LNCaP clone FGC (cell line): ENCODE measurements around the gene S1PR4.
"Not testable (repeated sequence)": the region's sequence is repeated elsewhere in the genome, so short reads cannot be mapped to it uniquely, and the experiment has no call there.

Experiments
- DNase-seq: peaks from one replicate; pipeline ENCODE4 v3.0.0-alpha.2; 2011; ENCODE audit warnings: low read depth
- H3K4me3 ChIP-seq: 2 replicates; pipeline ENCODE4 v1.5.1; 2011; ENCODE audit warnings: mild to moderate bottlenecking, low read depth, low read length, control low read depth
- TF ChIP-seq, protein P1 (sequence below): IDR thresholded peaks from 2 replicates; pipeline ENCODE4 v1.5.1; 2012; ENCODE audit warnings: mild to moderate bottlenecking; ENCODE audit not compliant: control insufficient read depth, insufficient read depth; ENCODE audit errors: extremely low read depth

Gene S1PR4

DNA sequence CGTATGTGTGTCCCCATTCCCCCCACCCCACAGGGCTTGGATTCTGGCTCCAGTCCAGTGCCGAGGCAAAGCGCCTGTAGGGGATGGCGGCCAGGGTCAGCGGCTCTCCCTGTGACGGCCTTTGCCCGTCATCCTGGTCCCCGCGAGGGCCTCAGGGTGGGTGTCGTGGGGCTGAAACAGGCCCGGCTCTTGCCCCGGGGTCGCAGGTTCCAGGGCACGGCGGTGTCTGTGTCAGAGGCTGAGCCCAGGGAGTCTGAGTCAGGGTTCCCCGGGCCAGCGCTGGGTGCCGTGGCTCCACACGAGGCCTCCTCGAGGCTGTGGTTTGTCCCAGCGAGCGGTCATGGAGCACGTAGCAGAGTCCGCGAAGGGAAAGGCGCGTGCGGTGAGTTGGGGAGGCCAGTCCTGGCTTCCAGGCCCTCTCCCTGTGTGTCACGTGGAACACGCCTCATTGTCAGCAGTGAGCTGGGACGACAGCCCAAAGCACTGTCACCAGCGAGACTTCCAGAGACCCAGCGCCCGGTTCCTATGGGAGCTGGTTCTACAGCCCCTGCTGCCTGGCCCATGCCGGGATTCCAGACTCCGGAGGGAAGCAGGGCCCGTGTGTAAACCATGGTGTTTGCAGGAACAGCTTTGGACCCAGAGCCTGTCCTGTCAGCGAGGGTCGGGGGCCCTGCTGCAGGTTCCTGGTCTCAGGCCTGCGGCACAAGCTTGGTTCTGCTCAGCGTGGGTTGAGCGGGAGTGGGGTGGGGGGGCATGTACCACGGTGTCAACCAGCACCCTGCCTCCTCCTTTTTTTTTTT, 20.5 kb downstream of the S1PR4 start:
- DNase-seq, result no peak
- TF ChIP-seq, protein P1, sequence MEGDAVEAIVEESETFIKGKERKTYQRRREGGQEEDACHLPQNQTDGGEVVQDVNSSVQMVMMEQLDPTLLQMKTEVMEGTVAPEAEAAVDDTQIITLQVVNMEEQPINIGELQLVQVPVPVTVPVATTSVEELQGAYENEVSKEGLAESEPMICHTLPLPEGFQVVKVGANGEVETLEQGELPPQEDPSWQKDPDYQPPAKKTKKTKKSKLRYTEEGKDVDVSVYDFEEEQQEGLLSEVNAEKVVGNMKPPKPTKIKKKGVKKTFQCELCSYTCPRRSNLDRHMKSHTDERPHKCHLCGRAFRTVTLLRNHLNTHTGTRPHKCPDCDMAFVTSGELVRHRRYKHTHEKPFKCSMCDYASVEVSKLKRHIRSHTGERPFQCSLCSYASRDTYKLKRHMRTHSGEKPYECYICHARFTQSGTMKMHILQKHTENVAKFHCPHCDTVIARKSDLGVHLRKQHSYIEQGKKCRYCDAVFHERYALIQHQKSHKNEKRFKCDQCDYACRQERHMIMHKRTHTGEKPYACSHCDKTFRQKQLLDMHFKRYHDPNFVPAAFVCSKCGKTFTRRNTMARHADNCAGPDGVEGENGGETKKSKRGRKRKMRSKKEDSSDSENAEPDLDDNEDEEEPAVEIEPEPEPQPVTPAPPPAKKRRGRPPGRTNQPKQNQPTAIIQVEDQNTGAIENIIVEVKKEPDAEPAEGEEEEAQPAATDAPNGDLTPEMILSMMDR, result no peak
- H3K4me3 ChIP-seq, result no peak overlapping the region

- H3K4me3 ChIP-seq, result no peak overlapping the region
- TF ChIP-seq, protein P1, result no peak
- DNase-seq, result no peak
Measured at GRCh38 chr19:3201072-3201700, 22.6 kb downstream of the S1PR4 start.

DNA sequence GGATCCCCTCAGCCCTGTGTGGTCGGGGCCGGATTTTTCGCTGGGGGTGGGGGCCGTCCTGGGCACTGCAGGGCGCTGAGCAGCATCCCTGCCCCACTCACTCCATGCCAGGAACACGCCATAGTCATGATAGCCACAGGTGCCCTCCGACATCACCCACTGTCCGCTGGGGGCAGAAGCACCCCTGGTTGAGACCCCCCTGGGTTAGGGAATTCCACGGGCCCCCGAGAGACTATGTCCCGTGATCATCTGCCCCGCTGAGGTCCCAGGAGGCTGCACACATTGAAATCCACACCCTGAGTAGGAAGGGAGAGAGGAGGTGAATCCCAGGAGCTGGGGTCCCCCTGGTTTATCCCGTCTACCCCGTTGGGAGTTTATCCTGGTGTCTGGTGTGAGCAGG, 23.3 kb downstream of the S1PR4 start:
- H3K4me3 ChIP-seq, result no peak overlapping the region
- TF ChIP-seq, protein P1, result no peak
- DNase-seq, result no peak

DNA sequence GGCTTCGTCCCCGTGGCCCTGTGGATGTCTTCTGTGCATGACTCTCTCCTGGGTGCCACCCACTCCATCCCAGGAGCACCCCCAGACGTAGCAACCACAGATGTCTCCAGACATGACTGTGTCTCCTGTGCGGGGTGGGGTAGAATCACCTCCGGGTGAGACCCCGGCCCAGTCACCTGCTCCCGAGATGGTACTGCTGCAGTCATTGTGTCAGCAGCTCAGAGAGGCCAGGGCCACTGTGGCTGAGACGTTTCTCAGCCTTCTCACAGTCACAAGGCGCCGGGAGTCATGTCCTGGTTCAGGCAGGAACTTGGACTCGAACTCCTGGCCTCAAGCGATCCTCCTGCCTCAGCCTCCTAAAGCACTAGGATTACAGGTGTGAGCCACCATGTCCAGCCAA, 23.8 kb downstream of the S1PR4 start:
- DNase-seq, result no peak
- no peak overlapping the region for H3K4me3 ChIP-seq
- TF ChIP-seq, protein P1, result no peak

- DNase-seq, H3K4me3 ChIP-seq: not testable (repeated sequence)
Measured at GRCh38 chr19:3202895-3203294, 24.3 kb downstream of the S1PR4 start.

- DNase-seq, result no peak
- no peak overlapping the region for H3K4me3 ChIP-seq
- TF ChIP-seq, protein P1, result no peak
Measured at GRCh38 chr19:3203805-3204645, 25.5 kb downstream of the S1PR4 start.

DNA sequence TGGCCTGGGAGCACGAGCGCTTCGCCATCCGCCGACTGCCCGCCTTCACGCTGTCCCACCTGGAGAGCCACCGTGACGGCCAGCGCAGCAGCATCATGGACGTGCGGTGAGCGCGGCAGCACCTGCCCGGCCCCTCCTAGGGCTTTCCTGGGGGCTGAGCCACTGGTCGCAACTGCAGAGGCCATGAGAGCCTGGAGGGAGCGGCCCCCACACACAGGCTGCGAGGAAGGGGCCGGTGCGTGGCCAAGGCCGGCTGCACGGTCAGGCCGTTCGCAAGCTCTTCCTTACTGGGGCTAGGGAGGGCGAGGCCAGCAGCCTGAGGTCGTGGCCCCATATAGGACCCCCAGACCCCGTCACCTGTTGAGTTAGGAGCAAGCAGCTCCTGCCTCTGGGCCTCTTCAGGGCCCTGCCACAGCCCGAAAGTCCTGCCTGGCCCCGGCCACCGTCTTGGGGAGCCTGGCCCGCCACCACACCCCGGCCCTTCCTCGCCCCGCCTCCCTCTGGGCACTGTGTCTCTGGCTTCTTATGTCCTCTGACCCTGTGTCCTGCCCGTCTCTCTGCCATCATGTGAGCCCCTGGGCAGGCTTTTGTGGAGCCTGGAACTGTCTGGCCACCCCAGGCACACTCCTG, 26.2 kb downstream of the S1PR4 start:
- no peak for DNase-seq
- TF ChIP-seq, protein P1, result no peak
- no peak overlapping the region for H3K4me3 ChIP-seq
